ENCODE data around the gene ADAMTSL4. TPM values are rescaled to one million over a fixed set of nuclear protein-coding genes. Genes with fewer than 3 reads are reported as not detected.
A peak's percentile ranks its signal among the peaks of the same experiment; 100 is the strongest.

Gene ADAMTSL4
- total RNA-seq, 4 donors from 2014 or later: 10.1 to 15.9 (median 13.6) TPM

DNA sequence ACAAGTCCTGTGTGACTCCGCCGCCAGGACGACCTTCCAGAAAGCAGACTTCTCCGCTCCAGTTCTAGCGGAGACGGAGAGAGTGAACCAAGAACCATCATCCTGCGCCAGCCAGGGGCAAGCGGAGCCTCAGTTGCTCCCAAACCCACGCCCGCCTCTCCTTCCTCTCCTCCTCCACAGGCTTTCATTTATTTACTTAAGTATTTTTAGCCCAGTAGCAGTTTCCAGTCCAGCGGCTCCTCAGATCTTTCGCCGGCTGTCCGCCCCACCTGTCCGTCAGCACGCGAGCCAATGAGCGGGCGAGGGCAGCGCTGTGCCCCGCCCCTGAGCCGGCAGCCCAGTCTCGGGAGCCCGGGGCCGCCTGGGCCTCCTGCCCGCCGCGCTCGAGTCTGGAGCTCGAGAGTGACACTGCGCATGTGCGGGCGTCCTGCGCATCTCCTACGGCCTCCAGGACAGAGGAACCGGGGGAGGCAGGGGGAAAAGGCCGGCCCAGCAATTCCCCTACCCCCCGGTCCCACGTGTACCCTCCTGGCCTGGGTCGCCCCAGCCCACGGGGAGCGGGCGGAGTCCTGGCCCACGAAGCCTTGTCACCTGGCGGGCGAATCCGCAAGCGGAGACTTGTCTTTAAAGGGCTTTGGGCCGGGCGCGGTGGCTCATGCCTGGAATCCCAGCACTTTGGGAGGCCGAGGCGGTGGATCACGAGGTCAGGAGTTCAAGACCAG is 33.7 kb upstream of the ADAMTSL4 start, which contains the start of gene FALEC:
TSS of gene FALEC (plus strand) at position 425 of the 722 bp plus-strand sequence.
- TF ChIP-seq, protein P1, sequence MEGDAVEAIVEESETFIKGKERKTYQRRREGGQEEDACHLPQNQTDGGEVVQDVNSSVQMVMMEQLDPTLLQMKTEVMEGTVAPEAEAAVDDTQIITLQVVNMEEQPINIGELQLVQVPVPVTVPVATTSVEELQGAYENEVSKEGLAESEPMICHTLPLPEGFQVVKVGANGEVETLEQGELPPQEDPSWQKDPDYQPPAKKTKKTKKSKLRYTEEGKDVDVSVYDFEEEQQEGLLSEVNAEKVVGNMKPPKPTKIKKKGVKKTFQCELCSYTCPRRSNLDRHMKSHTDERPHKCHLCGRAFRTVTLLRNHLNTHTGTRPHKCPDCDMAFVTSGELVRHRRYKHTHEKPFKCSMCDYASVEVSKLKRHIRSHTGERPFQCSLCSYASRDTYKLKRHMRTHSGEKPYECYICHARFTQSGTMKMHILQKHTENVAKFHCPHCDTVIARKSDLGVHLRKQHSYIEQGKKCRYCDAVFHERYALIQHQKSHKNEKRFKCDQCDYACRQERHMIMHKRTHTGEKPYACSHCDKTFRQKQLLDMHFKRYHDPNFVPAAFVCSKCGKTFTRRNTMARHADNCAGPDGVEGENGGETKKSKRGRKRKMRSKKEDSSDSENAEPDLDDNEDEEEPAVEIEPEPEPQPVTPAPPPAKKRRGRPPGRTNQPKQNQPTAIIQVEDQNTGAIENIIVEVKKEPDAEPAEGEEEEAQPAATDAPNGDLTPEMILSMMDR (IDR thresholded peaks at IDR 0.05): no peak
- TF ChIP-seq POLR2A (IDR thresholded peaks at IDR 0.05): no peak
- DNase-seq (ENCODE audit: low spot score in 2 of 2): peak; percentile 94 to 98
- H3K4me3 ChIP-seq (ENCODE audit: low read depth, poor library complexity, severe bottlenecking): peak within 1 kb of the TSS; percentile 28
- intact Hi-C loops (cut with DNase I; ENCODE audit: low total_unique reads): no loop called here
- 0% methylated on average over 48 to 50 of the region's 54 CpGs for whole genome bisulfite sequencing, 2 donors

DNA sequence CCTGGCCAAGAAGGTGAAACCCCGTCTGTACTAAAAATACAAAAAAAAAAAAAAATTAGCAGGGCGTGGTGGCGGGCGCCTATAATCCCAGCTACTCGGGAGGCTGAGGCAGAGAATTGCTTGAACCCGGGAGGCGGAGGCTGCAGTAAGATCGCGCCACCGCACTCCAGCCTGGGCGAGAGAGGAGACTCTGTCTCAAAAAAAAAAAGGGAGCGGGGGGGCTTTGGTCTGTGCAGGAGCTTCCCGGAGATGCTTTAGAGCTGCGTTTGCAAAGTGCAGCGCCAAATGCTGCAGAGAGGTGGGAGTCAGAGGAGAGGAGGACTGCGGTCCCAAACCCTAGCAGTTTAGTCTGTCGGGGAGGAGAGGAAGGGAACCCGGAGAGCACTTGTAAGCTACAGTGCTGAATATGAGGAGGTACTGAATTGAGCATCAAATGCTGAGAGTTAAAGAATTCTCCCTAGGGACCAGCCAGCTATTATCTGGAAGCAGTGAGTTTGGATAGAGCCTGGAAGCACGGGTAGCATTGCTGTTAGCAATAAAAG is 33.1 kb upstream of the ADAMTSL4 start:
- 5% methylated on average over 19 of the region's 19 CpGs for WGBS, 2 donors
- intact Hi-C loops (cut with DNase I; ENCODE audit: low total_unique reads): no loop called here
- no peak for DNase-seq (ENCODE audit: low spot score in 2 of 2)
- TF ChIP-seq POLR2A (IDR thresholded peaks at IDR 0.05): no peak
- TF ChIP-seq, protein P1 (IDR thresholded peaks at IDR 0.05): no peak
- peak overlapping the region; percentile 22 for H3K4me3 ChIP-seq (ENCODE audit: low read depth, poor library complexity, severe bottlenecking)

DNA sequence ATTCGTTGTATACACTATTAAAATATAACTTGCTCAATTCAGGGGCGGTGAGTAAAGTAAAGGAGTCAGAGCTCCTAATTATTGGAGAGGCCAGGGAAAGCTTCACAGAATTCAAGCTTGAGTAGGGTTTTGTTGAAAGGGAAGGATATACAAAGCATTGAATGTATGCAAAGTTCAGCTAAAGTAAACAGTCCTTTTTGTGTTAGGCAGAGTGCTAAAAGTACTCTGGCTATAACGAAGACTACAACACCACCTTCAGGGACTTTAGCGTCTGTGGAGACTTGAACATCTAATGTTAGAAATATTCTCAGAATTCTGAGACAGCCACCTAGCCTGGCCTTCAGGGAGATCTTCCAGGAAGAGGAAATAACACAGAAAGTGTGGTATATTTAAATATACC is 32.6 kb upstream of the ADAMTSL4 start:
- DNase-seq (ENCODE audit: low spot score in 2 of 2): no peak
- intact Hi-C loops (cut with DNase I; ENCODE audit: low total_unique reads): no loop called here

DNA sequence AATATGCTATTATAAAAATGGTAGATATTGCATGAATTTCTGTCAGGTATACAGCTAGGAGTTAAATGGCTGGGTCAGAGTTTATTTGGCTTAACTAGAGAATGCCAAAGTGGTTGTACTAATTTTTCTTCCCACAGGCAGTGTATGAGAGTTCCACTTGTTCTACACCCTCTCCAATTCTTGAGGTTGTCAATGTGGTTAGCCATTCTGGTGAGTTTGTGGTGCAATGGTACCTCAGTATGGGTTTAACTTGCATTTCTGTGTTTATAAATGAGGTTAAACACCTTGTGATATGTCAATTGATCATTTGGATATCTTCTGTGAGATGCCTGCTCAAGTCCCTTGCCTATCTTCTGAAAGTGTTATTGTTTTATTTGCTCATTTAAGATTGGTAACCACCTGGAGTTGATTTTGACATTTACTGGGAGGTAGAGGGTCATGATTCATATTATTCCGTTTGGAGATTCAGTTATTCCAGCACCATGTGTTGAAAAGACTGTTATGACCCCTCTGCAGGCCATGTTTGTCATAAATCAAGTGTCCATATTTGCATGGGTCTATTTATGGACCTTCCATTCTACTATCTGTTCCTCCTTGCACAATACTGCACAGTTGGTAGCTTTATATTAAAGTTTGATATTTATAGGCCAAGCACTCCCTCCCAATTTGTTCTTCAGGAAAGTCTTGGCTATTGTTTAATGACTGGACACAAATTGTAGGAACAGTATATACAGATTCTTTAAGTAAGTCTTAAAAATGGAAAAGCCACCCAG is 27.8 kb upstream of the ADAMTSL4 start:
- intact Hi-C loops (cut with DNase I; ENCODE audit: low total_unique reads): no loop called here
- TF ChIP-seq POLR2A (IDR thresholded peaks at IDR 0.05): no peak
- TF ChIP-seq, protein P1 (IDR thresholded peaks at IDR 0.05): no peak
- no peak for DNase-seq (ENCODE audit: low spot score in 2 of 2)
- no peak overlapping the region for H3K4me3 ChIP-seq (ENCODE audit: low read depth, poor library complexity, severe bottlenecking)
- 65 to 75% methylated on average over 1 of the region's 1 CpG for WGBS, 2 donors

More for the DNA sequence above, 32.6 kb upstream of the ADAMTSL4 start:
- no peak for TF ChIP-seq POLR2A (IDR thresholded peaks at IDR 0.05)
- TF ChIP-seq, protein P1 (IDR thresholded peaks at IDR 0.05): no peak
- no peak overlapping the region for H3K4me3 ChIP-seq (ENCODE audit: low read depth, poor library complexity, severe bottlenecking)
- WGBS, 2 donors: 49 to 56% methylated on average over 4 of the region's 4 CpGs

DNA sequence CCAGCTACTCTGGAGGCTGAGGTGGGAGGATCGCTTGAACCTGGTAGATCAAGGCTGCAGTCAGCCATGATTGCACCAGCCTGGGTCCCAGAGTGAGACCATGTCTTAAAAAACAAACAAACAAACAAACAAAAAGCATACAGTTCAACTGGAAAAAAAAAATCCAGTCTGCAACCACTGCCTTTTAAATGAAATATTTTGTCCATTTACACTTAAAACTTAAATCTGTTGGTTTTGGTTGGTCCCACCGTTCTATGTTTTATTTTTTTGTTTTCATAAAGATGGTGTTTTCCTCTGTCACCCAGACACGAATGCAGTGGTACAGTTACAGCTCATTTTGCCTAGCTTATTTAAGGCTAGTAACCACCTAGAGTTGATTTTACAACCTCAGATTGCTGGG is 23.9 kb upstream of the ADAMTSL4 start:
- no peak for TF ChIP-seq POLR2A (IDR thresholded peaks at IDR 0.05)
- TF ChIP-seq, protein P1 (IDR thresholded peaks at IDR 0.05): no peak
- intact Hi-C loops (cut with DNase I; ENCODE audit: low total_unique reads): no loop called here
- 90% methylated on average over 3 of the region's 3 CpGs for WGBS, 2 donors

More for the DNA sequence above, 23.9 kb upstream of the ADAMTSL4 start:
- no peak overlapping the region for H3K4me3 ChIP-seq (ENCODE audit: low read depth, poor library complexity, severe bottlenecking)
- no peak for DNase-seq (ENCODE audit: low spot score in 2 of 2)

All from lower leg skin (tissue), 4 donors.